ENCODE measurements around the gene HMGN1.

GRCh38 chr21:39366563-39366962 is 17.7 kb upstream of the HMGN1 start:
- no peak for TF ChIP-seq POLR2A (IDR thresholded peaks at IDR 0.05; ENCODE audit: extremely low read depth, insufficient read length)
- no peak for TF ChIP-seq CTCF (IDR thresholded peaks at IDR 0.05; ENCODE audit: low read depth, low read length)
- no peak for TF ChIP-seq MAX (IDR thresholded peaks at IDR 0.05; ENCODE audit: low read depth, low read length)
- no peak for TF ChIP-seq MYC (IDR thresholded peaks at IDR 0.05; ENCODE audit: low read depth, low read length)
